GM12878 (cell line): ENCODE measurements around the gene TRIM22.

Experiments used
- CREB1 ChIP-seq: IDR thresholded peaks from 2 replicates; pipeline ENCODE4 v1.6.1; 2012; ENCODE audit warnings: low read depth, mild to moderate bottlenecking, inconsistent platforms
- CTCF ChIP-seq, 3 experiments: IDR thresholded peaks in 2 of 3; conservative IDR thresholded peaks in 1 of 3; 2 replicates each; pipeline ENCODE4 v1.5.1; 2011; ENCODE audit warnings: low read depth in 3 of 3, low read length in 3 of 3, mild to moderate bottlenecking in 3 of 3, control low read depth in 2 of 3, moderate library complexity in 2 of 3, inconsistent platforms in 1 of 3, mixed read lengths in 1 of 3; ENCODE audit not compliant: control insufficient read depth in 2 of 3, insufficient read depth in 1 of 3; ENCODE audit errors: extremely low read depth in 1 of 3
- POLR2A ChIP-seq: IDR thresholded peaks from 2 replicates; pipeline ENCODE4 v1.6.1; 2011; ENCODE audit warnings: low read depth, mild to moderate bottlenecking, low read length
- STAT3 ChIP-seq: IDR thresholded peaks from 2 replicates; pipeline ENCODE4 v1.6.1; 2011; ENCODE audit warnings: low read depth, low read length, improper control_type of control experiment
- TBL1XR1 ChIP-seq: IDR thresholded peaks from 2 replicates; pipeline ENCODE4 v1.6.1; 2012; ENCODE audit warnings: low read depth, low read length, improper control_type of control experiment

- TF ChIP-seq POLR2A: no peak
- no peak for TF ChIP-seq TBL1XR1
- no peak for TF ChIP-seq CTCF (IDR thresholded peaks at IDR 0.05 in 2 of 3, conservative IDR thresholded peaks at IDR 0.05 in 1 of 3; ENCODE audit: control insufficient read depth in 2 of 3, extremely low read depth in 1 of 3, insufficient read depth in 1 of 3, low read depth in 3 of 3, low read length in 3 of 3)
- TF ChIP-seq STAT3: no peak
- no peak for TF ChIP-seq CREB1
Measured at GRCh38 chr11:5691964-5692361, 2.4 kb downstream of the TRIM22 start.
